Right atrium auricular region (tissue), 2 donors: ENCODE data around the gene GFM1. TPM values are rescaled to one million over a fixed set of nuclear protein-coding genes. Genes with fewer than 3 reads are reported as not detected.

Source experiments
- DNase-seq: peaks from one replicate; pipeline ENCODE4 v3.0.0-alpha.2; 2019; ENCODE audit warnings: low spot score
- H3K27ac ChIP-seq, 2 donors: fragments of 200-600 bp; sonication (generic); 1 replicate in 1 of 2; 2 replicates in 1 of 2; pipeline ENCODE4 v1.5.1; 2016 to 2019
- H3K27me3 ChIP-seq, 2 donors: fragments of 200-600 bp; sonication (generic); one replicate each; pipeline versions ENCODE4 v1.5.1 to v1.6.0; 2017 to 2019
- H3K36me3 ChIP-seq: fragments of 200-600 bp; sonication (generic); one replicate; pipeline ENCODE4 v1.5.1; 2016
- H3K4me1 ChIP-seq, 2 donors: fragments of 200-600 bp; sonication (generic); one replicate each; pipeline versions ENCODE4 v1.5.1 to v1.6.0; 2017 to 2019
- H3K4me3 ChIP-seq, 2 donors: fragments of 200-600 bp; sonication (generic); 1 replicate in 1 of 2; 2 replicates in 1 of 2; pipeline ENCODE4 v1.5.1; 2017 to 2019; ENCODE audit warnings: mild to moderate bottlenecking in 1 of 2, moderate library complexity in 1 of 2
- H3K9me3 ChIP-seq, 2 donors: fragments of 200-600 bp; sonication (generic); one replicate each; pipeline ENCODE4 v1.5.1; 2019
- total RNA-seq, 2 donors: library from RNA; depleted of rRNA; stranded (reverse); fragments of >200 nt; gene quantifications; one replicate each; pipeline ENCODE4 v1.1.0, GENCODE V29; 2016
- TF ChIP-seq, protein P1 (sequence below), 2 donors: fragments of 200-600 bp; sonication (generic); IDR thresholded peaks; one replicate each; pipeline ENCODE4 v1.5.1; 2019; ENCODE audit warnings: antibody characterized with exemption in 2 of 2

Gene GFM1
- total RNA-seq, 2 donors from 2014 or later = 27.0 to 54.5 TPM

- DNase-seq = no peak
- H3K27me3 ChIP-seq = no peaks in the 10 kb centered on the region
- no peaks in the 10 kb centered on the region for H3K9me3 ChIP-seq
- TF ChIP-seq, protein P1, sequence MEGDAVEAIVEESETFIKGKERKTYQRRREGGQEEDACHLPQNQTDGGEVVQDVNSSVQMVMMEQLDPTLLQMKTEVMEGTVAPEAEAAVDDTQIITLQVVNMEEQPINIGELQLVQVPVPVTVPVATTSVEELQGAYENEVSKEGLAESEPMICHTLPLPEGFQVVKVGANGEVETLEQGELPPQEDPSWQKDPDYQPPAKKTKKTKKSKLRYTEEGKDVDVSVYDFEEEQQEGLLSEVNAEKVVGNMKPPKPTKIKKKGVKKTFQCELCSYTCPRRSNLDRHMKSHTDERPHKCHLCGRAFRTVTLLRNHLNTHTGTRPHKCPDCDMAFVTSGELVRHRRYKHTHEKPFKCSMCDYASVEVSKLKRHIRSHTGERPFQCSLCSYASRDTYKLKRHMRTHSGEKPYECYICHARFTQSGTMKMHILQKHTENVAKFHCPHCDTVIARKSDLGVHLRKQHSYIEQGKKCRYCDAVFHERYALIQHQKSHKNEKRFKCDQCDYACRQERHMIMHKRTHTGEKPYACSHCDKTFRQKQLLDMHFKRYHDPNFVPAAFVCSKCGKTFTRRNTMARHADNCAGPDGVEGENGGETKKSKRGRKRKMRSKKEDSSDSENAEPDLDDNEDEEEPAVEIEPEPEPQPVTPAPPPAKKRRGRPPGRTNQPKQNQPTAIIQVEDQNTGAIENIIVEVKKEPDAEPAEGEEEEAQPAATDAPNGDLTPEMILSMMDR (IDR thresholded peaks at IDR 0.05) = no peak
- no peak overlapping the region for H3K27ac ChIP-seq
- H3K4me1 ChIP-seq = no peaks in the 10 kb centered on the region
- H3K36me3 ChIP-seq = no peaks in the 10 kb centered on the region
- H3K4me3 ChIP-seq = no peak overlapping the region
These were observed 12.3 kb upstream of the GFM1 start for GRCh38 chr3:158631981-158632380.

DNA sequence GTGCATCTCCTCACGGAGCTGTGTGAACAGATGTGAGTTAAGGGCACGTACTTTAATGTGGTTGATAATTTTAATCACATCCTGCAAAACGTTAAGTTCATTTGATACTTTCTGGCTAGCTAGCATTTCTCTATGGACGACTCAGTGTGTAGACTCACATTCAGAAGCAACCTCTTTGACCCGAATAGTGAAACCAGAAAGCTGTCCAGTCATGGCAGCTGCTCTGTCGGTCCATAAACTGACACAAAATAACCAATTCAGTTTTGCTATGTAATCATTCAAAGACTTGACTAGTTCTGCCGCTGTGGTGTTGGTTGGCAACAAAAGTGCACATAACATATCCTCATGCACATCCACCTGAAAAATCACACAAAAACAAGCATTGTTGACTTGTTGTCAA is 3.7 kb upstream of the GFM1 start:
- H3K27me3 ChIP-seq = no peaks in the 10 kb centered on the region
- H3K27ac ChIP-seq = no peak overlapping the region
- no peak for DNase-seq
- H3K36me3 ChIP-seq = no peaks in the 10 kb centered on the region
- TF ChIP-seq, protein P1 (IDR thresholded peaks at IDR 0.05) = no peak
- no peaks in the 10 kb centered on the region for H3K9me3 ChIP-seq
- peaks cover 0 to 7% of the 10 kb centered on the region in 2 donors for H3K4me1 ChIP-seq
- no peak overlapping the region for H3K4me3 ChIP-seq

GRCh38 chr3:158642005-158642404 is 2.3 kb upstream of the GFM1 start:
- Histone ChIP-seq H3K36me3 (no peaks in the 10 kb centered on the region), H3K9me3 (no peaks in the 10 kb centered on the region), H3K27me3 (no peaks in the 10 kb centered on the region), H3K27ac (no peak overlapping the region), H3K4me1 (peaks cover 0 to 16% of the 10 kb centered on the region in 2 donors), H3K4me3 (no peak overlapping the region)
- DNase-seq = no peak
- TF ChIP-seq, protein P1 (IDR thresholded peaks at IDR 0.05) = no peak

- TF ChIP-seq, protein P1 (IDR thresholded peaks at IDR 0.05) = no peak
- no peaks in the 10 kb centered on the region for H3K9me3 ChIP-seq
- no peaks in the 10 kb centered on the region for H3K27me3 ChIP-seq
- no peak overlapping the region for H3K4me3 ChIP-seq
- no peak overlapping the region for H3K27ac ChIP-seq
- H3K36me3 ChIP-seq = no peaks in the 10 kb centered on the region
- no peak for DNase-seq
- peaks cover 0 to 16% of the 10 kb centered on the region in 2 donors for H3K4me1 ChIP-seq
These were observed 1.7 kb upstream of the GFM1 start for GRCh38 chr3:158642474-158643210.

- no peak for DNase-seq
- H3K4me3 ChIP-seq = no peak overlapping the region
- peaks cover 34% of the 10 kb centered on the region for H3K36me3 ChIP-seq
- TF ChIP-seq, protein P1 (IDR thresholded peaks at IDR 0.05) = no peak
- no peaks in the 10 kb centered on the region for H3K27me3 ChIP-seq
- no peak overlapping the region for H3K27ac ChIP-seq
- H3K4me1 ChIP-seq = peaks cover 0 to 19% of the 10 kb centered on the region in 2 donors
- no peaks in the 10 kb centered on the region for H3K9me3 ChIP-seq
These were observed 5.5 kb downstream of the GFM1 start for GRCh38 chr3:158649791-158650190.

- Histone ChIP-seq H3K27me3 (no peaks in the 10 kb centered on the region), H3K4me3 (no peak overlapping the region), H3K4me1 (peaks cover 0 to 7% of the 10 kb centered on the region in 2 donors), H3K27ac (no peak overlapping the region), H3K36me3 (peaks cover 47% of the 10 kb centered on the region), H3K9me3 (no peaks in the 10 kb centered on the region)
- DNase-seq = no peak
- TF ChIP-seq, protein P1 (IDR thresholded peaks at IDR 0.05) = no peak
These were observed 6.9 kb downstream of the GFM1 start for GRCh38 chr3:158651192-158651591.
